ENCODE data around the gene IFT81.

DNA sequence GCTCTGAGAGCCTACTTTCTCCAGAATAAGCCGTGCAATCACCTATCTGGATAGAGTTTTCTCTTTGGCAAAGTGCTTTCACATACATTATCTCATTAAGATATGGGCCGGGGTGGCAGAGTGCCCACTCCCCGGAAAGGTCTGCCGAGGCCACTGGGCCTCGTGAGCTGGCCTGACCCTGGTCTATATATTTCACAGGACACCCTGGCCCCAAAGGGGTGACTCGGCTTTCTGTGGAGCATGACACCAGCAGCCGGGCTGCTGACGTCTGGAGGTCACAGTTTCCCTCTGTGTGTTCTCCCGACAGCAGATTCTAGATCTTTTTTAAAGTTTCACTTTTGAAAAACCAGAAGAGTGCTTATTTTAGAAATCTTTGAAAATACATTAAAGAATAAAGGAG is 129.0 kb downstream of the IFT81 start:
- TF ChIP-seq, protein P1, sequence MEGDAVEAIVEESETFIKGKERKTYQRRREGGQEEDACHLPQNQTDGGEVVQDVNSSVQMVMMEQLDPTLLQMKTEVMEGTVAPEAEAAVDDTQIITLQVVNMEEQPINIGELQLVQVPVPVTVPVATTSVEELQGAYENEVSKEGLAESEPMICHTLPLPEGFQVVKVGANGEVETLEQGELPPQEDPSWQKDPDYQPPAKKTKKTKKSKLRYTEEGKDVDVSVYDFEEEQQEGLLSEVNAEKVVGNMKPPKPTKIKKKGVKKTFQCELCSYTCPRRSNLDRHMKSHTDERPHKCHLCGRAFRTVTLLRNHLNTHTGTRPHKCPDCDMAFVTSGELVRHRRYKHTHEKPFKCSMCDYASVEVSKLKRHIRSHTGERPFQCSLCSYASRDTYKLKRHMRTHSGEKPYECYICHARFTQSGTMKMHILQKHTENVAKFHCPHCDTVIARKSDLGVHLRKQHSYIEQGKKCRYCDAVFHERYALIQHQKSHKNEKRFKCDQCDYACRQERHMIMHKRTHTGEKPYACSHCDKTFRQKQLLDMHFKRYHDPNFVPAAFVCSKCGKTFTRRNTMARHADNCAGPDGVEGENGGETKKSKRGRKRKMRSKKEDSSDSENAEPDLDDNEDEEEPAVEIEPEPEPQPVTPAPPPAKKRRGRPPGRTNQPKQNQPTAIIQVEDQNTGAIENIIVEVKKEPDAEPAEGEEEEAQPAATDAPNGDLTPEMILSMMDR (conservative IDR thresholded peaks at IDR 0.05; ENCODE audit: low read depth in 2 of 2) = no peak
- TF ChIP-seq JUNB (IDR thresholded peaks at IDR 0.05; ENCODE audit: unreplicated experiment) (no peak), POLR2AphosphoS5 (IDR thresholded peaks at IDR 0.05; ENCODE audit: low read depth) (no peak), EZH2 (IDR thresholded peaks at IDR 0.05; ENCODE audit: low read depth, unreplicated experiment) (no peak), EZH2phosphoT487 (IDR thresholded peaks at IDR 0.05; ENCODE audit: unreplicated experiment) (no peak), ZNF331 (CRISPR knock-in tag; IDR thresholded peaks at IDR 0.05; ENCODE audit: low read depth) (no peak), CREB1 (CRISPR knock-in tag; IDR thresholded peaks at IDR 0.05; ENCODE audit: low read depth) (no peak), NANOG (IDR thresholded peaks at IDR 0.05; ENCODE audit: borderline replicate concordance) (no peak)
- TF ChIP-seq, protein P2, sequence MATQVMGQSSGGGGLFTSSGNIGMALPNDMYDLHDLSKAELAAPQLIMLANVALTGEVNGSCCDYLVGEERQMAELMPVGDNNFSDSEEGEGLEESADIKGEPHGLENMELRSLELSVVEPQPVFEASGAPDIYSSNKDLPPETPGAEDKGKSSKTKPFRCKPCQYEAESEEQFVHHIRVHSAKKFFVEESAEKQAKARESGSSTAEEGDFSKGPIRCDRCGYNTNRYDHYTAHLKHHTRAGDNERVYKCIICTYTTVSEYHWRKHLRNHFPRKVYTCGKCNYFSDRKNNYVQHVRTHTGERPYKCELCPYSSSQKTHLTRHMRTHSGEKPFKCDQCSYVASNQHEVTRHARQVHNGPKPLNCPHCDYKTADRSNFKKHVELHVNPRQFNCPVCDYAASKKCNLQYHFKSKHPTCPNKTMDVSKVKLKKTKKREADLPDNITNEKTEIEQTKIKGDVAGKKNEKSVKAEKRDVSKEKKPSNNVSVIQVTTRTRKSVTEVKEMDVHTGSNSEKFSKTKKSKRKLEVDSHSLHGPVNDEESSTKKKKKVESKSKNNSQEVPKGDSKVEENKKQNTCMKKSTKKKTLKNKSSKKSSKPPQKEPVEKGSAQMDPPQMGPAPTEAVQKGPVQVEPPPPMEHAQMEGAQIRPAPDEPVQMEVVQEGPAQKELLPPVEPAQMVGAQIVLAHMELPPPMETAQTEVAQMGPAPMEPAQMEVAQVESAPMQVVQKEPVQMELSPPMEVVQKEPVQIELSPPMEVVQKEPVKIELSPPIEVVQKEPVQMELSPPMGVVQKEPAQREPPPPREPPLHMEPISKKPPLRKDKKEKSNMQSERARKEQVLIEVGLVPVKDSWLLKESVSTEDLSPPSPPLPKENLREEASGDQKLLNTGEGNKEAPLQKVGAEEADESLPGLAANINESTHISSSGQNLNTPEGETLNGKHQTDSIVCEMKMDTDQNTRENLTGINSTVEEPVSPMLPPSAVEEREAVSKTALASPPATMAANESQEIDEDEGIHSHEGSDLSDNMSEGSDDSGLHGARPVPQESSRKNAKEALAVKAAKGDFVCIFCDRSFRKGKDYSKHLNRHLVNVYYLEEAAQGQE (IDR thresholded peaks at IDR 0.05; ENCODE audit: unreplicated experiment) = no peak
- TF ChIP-seq, protein P3, sequence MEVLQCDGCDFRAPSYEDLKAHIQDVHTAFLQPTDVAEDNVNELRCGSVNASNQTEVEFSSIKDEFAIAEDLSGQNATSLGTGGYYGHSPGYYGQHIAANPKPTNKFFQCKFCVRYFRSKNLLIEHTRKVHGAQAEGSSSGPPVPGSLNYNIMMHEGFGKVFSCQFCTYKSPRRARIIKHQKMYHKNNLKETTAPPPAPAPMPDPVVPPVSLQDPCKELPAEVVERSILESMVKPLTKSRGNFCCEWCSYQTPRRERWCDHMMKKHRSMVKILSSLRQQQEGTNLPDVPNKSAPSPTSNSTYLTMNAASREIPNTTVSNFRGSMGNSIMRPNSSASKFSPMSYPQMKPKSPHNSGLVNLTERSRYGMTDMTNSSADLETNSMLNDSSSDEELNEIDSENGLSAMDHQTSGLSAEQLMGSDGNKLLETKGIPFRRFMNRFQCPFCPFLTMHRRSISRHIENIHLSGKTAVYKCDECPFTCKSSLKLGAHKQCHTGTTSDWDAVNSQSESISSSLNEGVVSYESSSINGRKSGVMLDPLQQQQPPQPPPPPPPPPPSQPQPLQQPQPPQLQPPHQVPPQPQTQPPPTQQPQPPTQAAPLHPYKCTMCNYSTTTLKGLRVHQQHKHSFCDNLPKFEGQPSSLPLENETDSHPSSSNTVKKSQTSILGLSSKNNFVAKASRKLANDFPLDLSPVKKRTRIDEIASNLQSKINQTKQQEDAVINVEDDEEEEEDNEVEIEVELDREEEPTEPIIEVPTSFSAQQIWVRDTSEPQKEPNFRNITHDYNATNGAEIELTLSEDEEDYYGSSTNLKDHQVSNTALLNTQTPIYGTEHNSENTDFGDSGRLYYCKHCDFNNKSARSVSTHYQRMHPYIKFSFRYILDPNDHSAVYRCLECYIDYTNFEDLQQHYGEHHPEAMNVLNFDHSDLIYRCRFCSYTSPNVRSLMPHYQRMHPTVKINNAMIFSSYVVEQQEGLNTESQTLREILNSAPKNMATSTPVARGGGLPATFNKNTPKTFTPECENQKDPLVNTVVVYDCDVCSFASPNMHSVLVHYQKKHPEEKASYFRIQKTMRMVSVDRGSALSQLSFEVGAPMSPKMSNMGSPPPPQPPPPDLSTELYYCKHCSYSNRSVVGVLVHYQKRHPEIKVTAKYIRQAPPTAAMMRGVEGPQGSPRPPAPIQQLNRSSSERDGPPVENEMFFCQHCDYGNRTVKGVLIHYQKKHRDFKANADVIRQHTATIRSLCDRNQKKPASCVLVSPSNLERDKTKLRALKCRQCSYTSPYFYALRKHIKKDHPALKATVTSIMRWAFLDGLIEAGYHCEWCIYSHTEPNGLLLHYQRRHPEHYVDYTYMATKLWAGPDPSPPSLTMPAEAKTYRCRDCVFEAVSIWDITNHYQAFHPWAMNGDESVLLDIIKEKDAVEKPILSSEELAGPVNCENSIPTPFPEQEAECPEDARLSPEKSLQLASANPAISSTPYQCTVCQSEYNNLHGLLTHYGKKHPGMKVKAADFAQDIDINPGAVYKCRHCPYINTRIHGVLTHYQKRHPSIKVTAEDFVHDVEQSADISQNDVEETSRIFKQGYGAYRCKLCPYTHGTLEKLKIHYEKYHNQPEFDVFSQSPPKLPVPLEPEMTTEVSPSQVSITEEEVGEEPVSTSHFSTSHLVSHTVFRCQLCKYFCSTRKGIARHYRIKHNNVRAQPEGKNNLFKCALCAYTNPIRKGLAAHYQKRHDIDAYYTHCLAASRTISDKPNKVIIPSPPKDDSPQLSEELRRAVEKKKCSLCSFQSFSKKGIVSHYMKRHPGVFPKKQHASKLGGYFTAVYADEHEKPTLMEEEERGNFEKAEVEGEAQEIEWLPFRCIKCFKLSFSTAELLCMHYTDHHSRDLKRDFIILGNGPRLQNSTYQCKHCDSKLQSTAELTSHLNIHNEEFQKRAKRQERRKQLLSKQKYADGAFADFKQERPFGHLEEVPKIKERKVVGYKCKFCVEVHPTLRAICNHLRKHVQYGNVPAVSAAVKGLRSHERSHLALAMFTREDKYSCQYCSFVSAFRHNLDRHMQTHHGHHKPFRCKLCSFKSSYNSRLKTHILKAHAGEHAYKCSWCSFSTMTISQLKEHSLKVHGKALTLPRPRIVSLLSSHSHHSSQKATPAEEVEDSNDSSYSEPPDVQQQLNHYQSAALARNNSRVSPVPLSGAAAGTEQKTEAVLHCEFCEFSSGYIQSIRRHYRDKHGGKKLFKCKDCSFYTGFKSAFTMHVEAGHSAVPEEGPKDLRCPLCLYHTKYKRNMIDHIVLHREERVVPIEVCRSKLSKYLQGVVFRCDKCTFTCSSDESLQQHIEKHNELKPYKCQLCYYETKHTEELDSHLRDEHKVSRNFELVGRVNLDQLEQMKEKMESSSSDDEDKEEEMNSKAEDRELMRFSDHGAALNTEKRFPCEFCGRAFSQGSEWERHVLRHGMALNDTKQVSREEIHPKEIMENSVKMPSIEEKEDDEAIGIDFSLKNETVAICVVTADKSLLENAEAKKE (CRISPR knock-in tag; IDR thresholded peaks at IDR 0.05) = no peak
- TF ChIP-seq, protein P4, sequence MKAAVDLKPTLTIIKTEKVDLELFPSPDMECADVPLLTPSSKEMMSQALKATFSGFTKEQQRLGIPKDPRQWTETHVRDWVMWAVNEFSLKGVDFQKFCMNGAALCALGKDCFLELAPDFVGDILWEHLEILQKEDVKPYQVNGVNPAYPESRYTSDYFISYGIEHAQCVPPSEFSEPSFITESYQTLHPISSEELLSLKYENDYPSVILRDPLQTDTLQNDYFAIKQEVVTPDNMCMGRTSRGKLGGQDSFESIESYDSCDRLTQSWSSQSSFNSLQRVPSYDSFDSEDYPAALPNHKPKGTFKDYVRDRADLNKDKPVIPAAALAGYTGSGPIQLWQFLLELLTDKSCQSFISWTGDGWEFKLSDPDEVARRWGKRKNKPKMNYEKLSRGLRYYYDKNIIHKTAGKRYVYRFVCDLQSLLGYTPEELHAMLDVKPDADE (IDR thresholded peaks at IDR 0.05) = no peak

Measured in GM23338 (cell line).